Tibial artery (tissue), 4 donors: ENCODE results near the gene MINK1.

Source experiments
- DNase-seq, 2 donors: peaks; one replicate each; pipeline ENCODE4 v3.0.0-alpha.2; 2019
- H3K27ac ChIP-seq, 2 donors: fragments of 200-600 bp; sonication (generic) in 1 of 2; 1 replicate in 1 of 2; 2 replicates in 1 of 2; pipeline ENCODE4 v1.5.1; 2018 to 2019; ENCODE audit warnings: mild to moderate bottlenecking in 1 of 2
- H3K27me3 ChIP-seq, 2 donors: fragments of 200-600 bp; sonication (generic) in 1 of 2; one replicate each; pipeline versions ENCODE4 v1.5.1 to v1.6.0; 2016 to 2019
- H3K36me3 ChIP-seq, 3 donors: fragments of 200-600 bp; sonication (generic) in 2 of 3; one replicate each; pipeline ENCODE4 v1.5.1; 2016 to 2019; ENCODE audit warnings: mild to moderate bottlenecking in 2 of 3
- H3K4me1 ChIP-seq, 4 donors: fragments of 200-600 bp; sonication (generic) in 2 of 4; 1 replicate in 3 of 4; 2 replicates in 1 of 4; pipeline ENCODE4 v1.5.1; 2016 to 2019
- H3K4me3 ChIP-seq, 2 donors: fragments of 200-600 bp; sonication (generic) in 1 of 2; 1 replicate in 1 of 2; 2 replicates in 1 of 2; pipeline ENCODE4 v1.5.1; 2018 to 2019; ENCODE audit warnings: mild to moderate bottlenecking in 2 of 2
- H3K9me3 ChIP-seq, 3 donors: fragments of 200-600 bp; sonication (generic) in 1 of 3; one replicate each; pipeline ENCODE4 v1.5.1; 2016 to 2019
- CTCF ChIP-seq, 2 experiments: fragments of 200-600 bp in 1 of 2; fragments of 450-650 bp in 1 of 2; IDR thresholded peaks; one replicate each; pipeline ENCODE4 v1.5.1; 2017 to 2019; ENCODE audit warnings: antibody characterized with exemption in 2 of 2, mild to moderate bottlenecking in 1 of 2, moderate library complexity in 1 of 2
- intact Hi-C: fragments of 100-400 bp; cut with DNase I; formaldehyde crosslinking; loops from one replicate; pipeline ENCODE4 v1.15.0; 2023; ENCODE audit warnings: low total_unique reads

MINK1 gene

DNA sequence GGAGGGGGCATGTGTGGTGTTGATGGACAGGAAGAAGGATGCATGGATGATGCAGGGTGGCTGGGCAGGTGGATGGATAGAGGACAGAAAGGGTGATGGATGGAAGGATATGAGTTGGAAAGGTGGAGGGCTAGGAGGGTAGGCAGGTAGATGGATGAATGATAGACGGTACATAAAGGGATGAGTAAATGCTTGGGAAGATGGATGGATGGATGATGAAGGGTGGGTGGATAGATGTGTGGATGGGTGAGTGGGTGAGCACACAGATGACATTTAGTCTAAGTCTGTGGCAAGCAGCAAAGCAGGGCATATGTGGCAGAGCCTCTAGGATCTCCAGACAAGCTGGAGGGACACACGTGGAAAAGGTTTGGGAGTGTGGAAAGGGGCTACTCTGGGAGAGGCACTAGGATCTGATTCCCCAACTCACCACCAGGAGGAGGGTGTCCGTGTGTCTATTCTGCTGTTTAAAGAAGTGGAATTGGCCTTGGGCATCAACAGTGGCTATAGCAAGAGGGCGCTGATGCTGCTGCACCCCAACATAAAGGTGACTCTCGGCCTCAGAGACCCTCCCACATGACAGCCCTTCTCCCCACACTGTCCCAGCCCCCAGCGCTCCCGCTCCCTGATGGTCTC, 18.0 kb upstream of the MINK1 start:
- no peaks in the 10 kb centered on the region for H3K4me1 ChIP-seq
- intact Hi-C loops, result no loop called here
- no peak for DNase-seq
- no peak for TF ChIP-seq CTCF (IDR thresholded peaks at IDR 0.05)
- no peak overlapping the region for H3K27ac ChIP-seq
- H3K4me3 ChIP-seq, result no peak overlapping the region
- no peaks in the 10 kb centered on the region for H3K27me3 ChIP-seq
- H3K36me3 ChIP-seq, result peaks cover 3 to 77% (median 40%) of the 10 kb centered on the region in 3 donors
- H3K9me3 ChIP-seq, result no peaks in the 10 kb centered on the region

DNA sequence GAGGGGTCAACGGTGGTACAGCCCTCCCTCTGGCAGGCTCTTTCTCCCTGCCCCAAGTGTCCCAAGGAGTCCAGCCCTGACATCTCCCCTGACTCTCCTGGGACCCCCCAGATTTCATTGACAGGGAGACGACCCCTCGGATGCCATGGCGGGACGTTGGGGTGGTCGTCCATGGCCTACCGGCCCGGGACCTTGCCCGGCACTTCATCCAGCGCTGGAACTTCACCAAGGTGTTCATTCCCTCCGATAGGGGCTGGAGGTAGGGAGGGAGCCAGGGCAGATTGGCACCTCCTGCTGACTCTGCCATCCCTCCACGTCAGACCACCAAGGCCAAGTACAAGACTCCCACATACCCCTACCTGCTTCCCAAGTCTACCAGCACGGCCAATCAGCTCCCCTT, 16.3 kb upstream of the MINK1 start:
- no peaks in the 10 kb centered on the region for H3K9me3 ChIP-seq
- TF ChIP-seq CTCF (IDR thresholded peaks at IDR 0.05), result no peak
- H3K27ac ChIP-seq, result no peak overlapping the region
- H3K4me3 ChIP-seq, result no peak overlapping the region
- H3K27me3 ChIP-seq, result no peaks in the 10 kb centered on the region
- intact Hi-C loops, result no loop called here
- H3K36me3 ChIP-seq, result peaks cover 3 to 76% (median 45%) of the 10 kb centered on the region in 3 donors
- H3K4me1 ChIP-seq, result no peaks in the 10 kb centered on the region
- DNase-seq, result no peak

- H3K4me1 ChIP-seq, result no peaks in the 10 kb centered on the region
- no peak for TF ChIP-seq CTCF (IDR thresholded peaks at IDR 0.05)
- H3K36me3 ChIP-seq, result peaks cover 3 to 89% (median 55%) of the 10 kb centered on the region in 3 donors
- H3K27me3 ChIP-seq, result no peaks in the 10 kb centered on the region
- H3K4me3 ChIP-seq, result no peak overlapping the region
- H3K27ac ChIP-seq, result no peak overlapping the region
- DNase-seq, result no peak
- intact Hi-C loops, result no loop called here
- H3K9me3 ChIP-seq, result no peaks in the 10 kb centered on the region
Measured at GRCh38 chr17:4818276-4818675, 14.9 kb upstream of the MINK1 start.

DNA sequence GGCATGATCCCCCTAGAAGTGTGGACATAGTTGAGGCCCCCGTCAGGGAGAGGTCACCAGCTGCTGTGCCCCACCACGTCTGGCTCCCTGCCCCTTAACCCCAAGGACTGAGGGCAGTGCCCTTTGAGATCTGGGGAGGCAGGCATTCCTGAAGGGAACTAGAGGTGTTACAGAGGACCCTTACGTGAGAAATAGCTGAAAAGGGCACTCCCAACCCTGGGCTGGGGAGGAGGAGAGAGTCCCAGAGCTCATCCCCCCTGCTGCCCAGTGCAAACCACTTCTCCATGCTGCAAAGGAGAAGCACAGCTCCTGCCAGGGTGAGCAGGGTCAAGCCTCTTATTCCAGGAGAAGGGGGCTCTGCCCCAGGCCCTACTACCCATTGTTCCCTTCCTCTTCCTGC, 10.3 kb upstream of the MINK1 start:
- Histone ChIP-seq H3K4me3 (no peak overlapping the region), H3K4me1 (no peaks in the 10 kb centered on the region), H3K9me3 (no peaks in the 10 kb centered on the region), H3K27ac (no peak overlapping the region), H3K36me3 (peaks cover 0 to 58% (median 30%) of the 10 kb centered on the region in 3 donors), H3K27me3 (no peaks in the 10 kb centered on the region)
- no peak for TF ChIP-seq CTCF (IDR thresholded peaks at IDR 0.05)
- intact Hi-C loops, result no loop called here
- no peak for DNase-seq

GRCh38 chr17:4823373-4824089, 9.6 kb upstream of the MINK1 start:
- Histone ChIP-seq H3K4me3 (no peak overlapping the region), H3K36me3 (peaks cover 0 to 51% (median 23%) of the 10 kb centered on the region in 3 donors), H3K27me3 (no peaks in the 10 kb centered on the region), H3K27ac (no peak overlapping the region), H3K4me1 (no peaks in the 10 kb centered on the region), H3K9me3 (no peaks in the 10 kb centered on the region)
- no peak for TF ChIP-seq CTCF (IDR thresholded peaks at IDR 0.05)
- no peak for DNase-seq
- intact Hi-C loops, result no loop called here
